Measurements from ENCODE around the gene GLIPR2.

The GLIPR2 gene

DNA sequence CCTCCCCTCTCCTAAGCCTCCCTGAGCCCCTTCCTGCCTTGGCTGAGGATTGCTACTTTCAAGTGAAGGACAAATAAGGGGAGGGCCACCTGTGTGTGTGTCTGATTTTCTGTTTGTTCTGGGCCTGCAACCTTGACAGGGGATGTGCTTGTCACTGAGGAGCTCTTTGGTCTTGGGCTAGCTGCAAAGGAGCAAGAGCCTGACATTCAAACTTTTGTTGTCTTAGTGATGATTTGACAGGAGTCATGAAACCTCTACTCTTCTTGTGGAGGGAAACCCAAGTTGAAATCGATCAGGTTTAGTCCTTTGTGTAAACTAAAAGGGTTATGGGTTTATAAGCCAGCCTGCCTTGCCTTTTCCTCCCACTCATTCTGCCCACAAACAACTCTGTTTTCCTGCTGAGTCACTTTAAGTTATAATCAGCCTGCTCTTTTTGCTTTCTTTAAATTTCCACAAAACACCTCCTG, 71.0 kb downstream of the GLIPR2 start:
- DNase-seq: no peak

DNA sequence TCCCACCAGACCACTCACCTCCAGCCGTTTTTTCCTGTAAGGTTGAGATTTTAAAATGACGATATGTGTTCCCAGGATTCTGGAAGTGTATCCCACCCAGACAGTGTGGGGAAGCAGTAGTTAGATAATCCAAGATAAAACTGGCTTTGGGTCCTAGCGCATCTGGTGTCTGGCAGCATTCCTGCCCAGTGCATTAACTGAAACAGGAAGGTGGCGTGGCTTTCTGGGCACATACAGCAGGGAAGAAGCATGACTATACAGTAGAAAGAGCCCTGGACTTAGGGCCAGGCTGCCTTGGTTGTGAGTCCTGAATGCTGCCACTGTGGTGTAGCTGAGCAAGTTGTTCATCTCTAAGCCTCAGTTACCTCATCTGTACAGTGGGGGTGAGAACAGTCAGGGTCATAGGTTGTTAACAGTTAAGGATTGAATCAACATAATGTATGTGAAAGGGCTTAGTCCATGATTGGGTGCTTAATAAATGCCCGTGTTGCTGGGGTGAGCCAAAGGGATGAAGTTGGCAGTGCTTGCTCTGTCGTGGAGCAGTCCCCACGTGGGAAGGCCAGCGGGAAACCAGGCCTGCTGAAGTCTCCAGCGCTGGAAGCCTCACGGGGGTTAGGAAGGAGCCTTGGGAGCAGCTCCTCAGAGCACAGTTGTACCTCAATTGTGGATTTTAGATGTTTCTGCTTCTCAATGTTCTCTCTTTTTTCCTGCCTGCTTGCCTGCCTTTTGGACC, 72.2 kb downstream of the GLIPR2 start:
- no peak for DNase-seq

DNA sequence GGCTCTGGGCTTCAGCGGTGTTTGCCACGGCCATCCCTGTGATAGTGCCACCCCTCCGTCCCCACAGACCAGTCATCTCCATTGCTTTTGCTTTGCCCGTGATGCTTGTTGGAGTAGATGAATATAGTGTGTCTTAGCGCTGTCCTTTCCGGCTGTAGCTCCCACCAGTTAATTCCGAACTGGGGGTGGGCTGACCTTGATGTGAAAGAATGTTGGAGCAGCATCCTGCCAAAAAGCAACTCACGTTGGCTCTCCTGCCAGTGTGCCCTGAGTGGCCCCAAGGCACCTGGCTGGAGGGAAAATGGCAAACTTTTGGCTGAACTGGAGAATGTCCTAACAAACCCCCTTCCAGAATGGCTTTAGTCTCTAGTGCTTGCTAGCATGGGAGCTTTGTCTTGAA, 74.2 kb downstream of the GLIPR2 start:
- DNase-seq: no peak

DNA sequence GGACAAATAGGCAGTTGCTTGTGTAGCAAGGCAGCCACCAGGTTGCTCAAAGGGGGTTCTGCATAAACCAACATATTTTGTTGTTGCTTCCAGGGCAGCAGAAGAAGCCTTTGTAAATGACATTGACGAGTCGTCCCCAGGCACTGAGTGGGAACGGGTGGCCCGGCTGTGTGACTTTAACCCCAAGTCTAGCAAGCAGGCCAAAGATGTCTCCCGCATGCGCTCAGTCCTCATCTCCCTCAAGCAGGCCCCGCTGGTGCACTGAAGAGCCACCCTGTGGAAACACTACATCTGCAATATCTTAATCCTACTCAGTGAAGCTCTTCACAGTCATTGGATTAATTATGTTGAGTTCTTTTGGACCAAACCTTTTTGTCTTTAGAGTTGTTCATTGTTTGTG, 75.0 kb downstream of the GLIPR2 start:
- DNase-seq: no peak

DNA sequence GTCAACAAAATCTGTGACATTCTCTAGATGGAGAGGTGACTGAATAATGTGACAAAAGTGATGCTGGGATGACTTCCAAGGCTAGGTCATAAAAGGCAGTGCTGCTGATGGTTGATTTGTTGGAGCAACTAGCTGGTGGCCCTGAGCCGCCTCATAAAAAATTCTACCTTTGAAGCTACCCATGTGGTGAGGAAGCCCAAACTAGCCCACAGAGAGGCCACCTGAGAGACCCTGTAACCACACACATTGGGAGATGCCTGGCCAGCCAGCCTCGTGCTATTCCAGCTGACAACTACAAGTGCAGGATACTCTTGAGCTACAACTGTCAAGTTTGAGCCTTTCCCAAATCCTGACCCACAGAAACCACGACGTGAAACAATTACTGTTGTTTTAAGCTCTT, 76.9 kb downstream of the GLIPR2 start:
- DNase-seq: no peak
